Measurements from ENCODE around the gene RPS5.

RPS5 gene

GRCh38 chr19:58351990-58352755 lies 34.9 kb upstream of the RPS5 start:
- peak overlapping the region; percentile 30 for H3K9ac ChIP-seq (ENCODE audit: low read depth, low read length, poor library complexity)
- DNase-seq (ENCODE audit: low spot score): no peak
- peaks cover 7 to 24% of the 10 kb centered on the region in 2 donors for H3K36me3 ChIP-seq (replicated peaks in 1 of 2; ENCODE audit: control insufficient read depth in 2 of 2, insufficient read depth in 2 of 2, low read length in 2 of 2)
- H3K4me2 ChIP-seq (ENCODE audit: insufficient read depth, low read length, poor library complexity, severe bottlenecking): no peak overlapping the region
- no peaks in the 10 kb centered on the region for H3K9me3 ChIP-seq (replicated peaks in 1 of 2; ENCODE audit: control insufficient read depth in 2 of 2, insufficient read depth in 1 of 2, low read depth in 1 of 2, low read length in 2 of 2)
- no peak overlapping the region for H3K18ac ChIP-seq (ENCODE audit: low read length)
- no peak overlapping the region for H2AFZ ChIP-seq (ENCODE audit: low read length)
- H4K91ac ChIP-seq (ENCODE audit: low read depth, low read length, poor library complexity): no peak overlapping the region
- WGBS, 2 donors (ENCODE audit: extremely low coverage in 2 of 2, insufficient read length in 2 of 2, insufficient replicate concordance in 1 of 2): no CpG with 5 or more reads among the region's 23 CpGs
- H2BK120ac ChIP-seq (ENCODE audit: low read depth, low read length): no peak overlapping the region
- no peak overlapping the region for H2AK5ac ChIP-seq (ENCODE audit: low read depth, low read length)
- H2BK12ac ChIP-seq (ENCODE audit: low read length): peak overlapping the region; percentile 41
- H2BK15ac ChIP-seq (ENCODE audit: low read length): no peak overlapping the region
- H3K4me3 ChIP-seq (ENCODE audit: low read length in 2 of 2): no peak overlapping the region
- no peak overlapping the region for H4K8ac ChIP-seq (ENCODE audit: low read depth, low read length)
- H3K23ac ChIP-seq (ENCODE audit: low read depth, low read length, poor library complexity): peak overlapping the region; percentile 65
- H3K79me1 ChIP-seq (ENCODE audit: low read depth, low read length): peaks cover 3% of the 10 kb centered on the region
- H3K4ac ChIP-seq (ENCODE audit: low read length): no peak overlapping the region
- no peak overlapping the region for H3K14ac ChIP-seq (ENCODE audit: low read length)
- peak overlapping the region; percentile 75 for H2BK5ac ChIP-seq (ENCODE audit: low read length)
- H3K4me1 ChIP-seq (ENCODE audit: control insufficient read depth in 2 of 2, insufficient read depth in 1 of 2, low read depth in 1 of 2, low read length in 2 of 2): peaks cover 0 to 2% of the 10 kb centered on the region in 2 donors
- H3K27ac ChIP-seq (replicated peaks; ENCODE audit: low read length): no peak overlapping the region
- H3K27me3 ChIP-seq (ENCODE audit: control insufficient read depth in 3 of 3, insufficient read depth in 3 of 3, low read depth in 1 of 3, low read length in 3 of 3): peaks cover 1 to 2% (median 2%) of the 10 kb centered on the region in 3 experiments

GRCh38 chr19:58352760-58353671 lies 34.1 kb upstream of the RPS5 start, which contains the start of gene A1BG:
A1BG (minus strand) TSS chr19:58353492; CDS start chr19:58353437, 55 bp downstream.
- Histone ChIP-seq H3K18ac (ENCODE audit: low read length) (peak within 1 kb of the TSS; percentile 64), H3K27ac (replicated peaks; ENCODE audit: low read length) (no peak within 1 kb of the TSS), H3K4ac (ENCODE audit: low read length) (no peak within 1 kb of the TSS), H3K9ac (ENCODE audit: low read depth, low read length, poor library complexity) (no peak within 1 kb of the TSS), H2BK12ac (ENCODE audit: low read length) (peak within 1 kb of the TSS; percentile 41), H2BK120ac (ENCODE audit: low read depth, low read length) (no peak within 1 kb of the TSS), H3K4me2 (ENCODE audit: insufficient read depth, low read length, poor library complexity, severe bottlenecking) (no peak within 1 kb of the TSS), H4K91ac (ENCODE audit: low read depth, low read length, poor library complexity) (no peak within 1 kb of the TSS), H2AK5ac (ENCODE audit: low read depth, low read length) (peak within 1 kb of the TSS; percentile 65), H3K14ac (ENCODE audit: low read length) (no peak within 1 kb of the TSS), H3K23ac (ENCODE audit: low read depth, low read length, poor library complexity) (peak within 1 kb of the TSS; percentile 65), H2BK5ac (ENCODE audit: low read length) (peak within 1 kb of the TSS; percentile 77), H4K8ac (ENCODE audit: low read depth, low read length) (no peak within 1 kb of the TSS), H2AFZ (ENCODE audit: low read length) (no peak within 1 kb of the TSS), H3K79me1 (ENCODE audit: low read depth, low read length) (peaks cover 8% of the 10 kb centered on the region), H3K27me3 (ENCODE audit: control insufficient read depth in 3 of 3, insufficient read depth in 3 of 3, low read depth in 1 of 3, low read length in 3 of 3) (no peaks in the 10 kb centered on the region), H3K4me3 (ENCODE audit: low read length in 2 of 2) (no peak within 1 kb of the TSS), H3K9me3 (replicated peaks in 1 of 2; ENCODE audit: control insufficient read depth in 2 of 2, insufficient read depth in 1 of 2, low read depth in 1 of 2, low read length in 2 of 2) (no peaks in the 10 kb centered on the region), H3K4me1 (ENCODE audit: control insufficient read depth in 2 of 2, insufficient read depth in 1 of 2, low read depth in 1 of 2, low read length in 2 of 2) (no peaks in the 10 kb centered on the region), H3K36me3 (replicated peaks in 1 of 2; ENCODE audit: control insufficient read depth in 2 of 2, insufficient read depth in 2 of 2, low read length in 2 of 2) (peaks cover 7 to 24% of the 10 kb centered on the region in 2 donors), H2BK15ac (ENCODE audit: low read length) (no peak within 1 kb of the TSS)
- WGBS, 2 donors (ENCODE audit: extremely low coverage in 2 of 2, insufficient read length in 2 of 2, insufficient replicate concordance in 1 of 2): no CpG with 5 or more reads among the region's 26 CpGs
- DNase-seq (ENCODE audit: low spot score): no peak

- DNase-seq (ENCODE audit: low spot score): no peak
- H2BK5ac ChIP-seq (ENCODE audit: low read length): peak overlapping the region; percentile 77
Measured at GRCh38 chr19:58353717-58354477, 33.2 kb upstream of the RPS5 start.

More at GRCh38 chr19:58353717-58354477, 33.2 kb upstream of the RPS5 start:
- Histone ChIP-seq H3K4ac (ENCODE audit: low read length) (no peak overlapping the region), H4K91ac (ENCODE audit: low read depth, low read length, poor library complexity) (no peak overlapping the region), H3K79me1 (ENCODE audit: low read depth, low read length) (peaks cover 8% of the 10 kb centered on the region), H4K8ac (ENCODE audit: low read depth, low read length) (no peak overlapping the region), H2BK15ac (ENCODE audit: low read length) (no peak overlapping the region), H2BK120ac (ENCODE audit: low read depth, low read length) (no peak overlapping the region), H3K23ac (ENCODE audit: low read depth, low read length, poor library complexity) (no peak overlapping the region), H3K9me3 (replicated peaks in 1 of 2; ENCODE audit: control insufficient read depth in 2 of 2, insufficient read depth in 1 of 2, low read depth in 1 of 2, low read length in 2 of 2) (no peaks in the 10 kb centered on the region), H3K27ac (replicated peaks; ENCODE audit: low read length) (no peak overlapping the region), H3K4me1 (ENCODE audit: control insufficient read depth in 2 of 2, insufficient read depth in 1 of 2, low read depth in 1 of 2, low read length in 2 of 2) (no peaks in the 10 kb centered on the region), H2BK12ac (ENCODE audit: low read length) (no peak overlapping the region), H2AK5ac (ENCODE audit: low read depth, low read length) (peak overlapping the region; percentile 65), H3K27me3 (ENCODE audit: control insufficient read depth in 3 of 3, insufficient read depth in 3 of 3, low read depth in 1 of 3, low read length in 3 of 3) (no peaks in the 10 kb centered on the region), H3K9ac (ENCODE audit: low read depth, low read length, poor library complexity) (no peak overlapping the region), H3K14ac (ENCODE audit: low read length) (no peak overlapping the region), H3K4me3 (ENCODE audit: low read length in 2 of 2) (no peak overlapping the region), H3K18ac (ENCODE audit: low read length) (no peak overlapping the region), H3K4me2 (ENCODE audit: insufficient read depth, low read length, poor library complexity, severe bottlenecking) (no peak overlapping the region), H3K36me3 (replicated peaks in 1 of 2; ENCODE audit: control insufficient read depth in 2 of 2, insufficient read depth in 2 of 2, low read length in 2 of 2) (peaks cover 7 to 24% of the 10 kb centered on the region in 2 donors), H2AFZ (ENCODE audit: low read length) (no peak overlapping the region)
- no CpG with 5 or more reads among the region's 15 CpGs for WGBS, 2 donors (ENCODE audit: extremely low coverage in 2 of 2, insufficient read length in 2 of 2, insufficient replicate concordance in 1 of 2)

Measured in neuronal stem cell (in vitro differentiated cells).